AG08395 (cell line): ENCODE results near the gene NCAN.
A peak's percentile ranks its signal among the peaks of the same experiment; 100 is the strongest.

Experiments used
- DNase-seq: peaks from one replicate; pipeline ENCODE4 v3.0.0; 2012; ENCODE audit warnings: mixed read lengths, low spot score

Gene NCAN

DNA sequence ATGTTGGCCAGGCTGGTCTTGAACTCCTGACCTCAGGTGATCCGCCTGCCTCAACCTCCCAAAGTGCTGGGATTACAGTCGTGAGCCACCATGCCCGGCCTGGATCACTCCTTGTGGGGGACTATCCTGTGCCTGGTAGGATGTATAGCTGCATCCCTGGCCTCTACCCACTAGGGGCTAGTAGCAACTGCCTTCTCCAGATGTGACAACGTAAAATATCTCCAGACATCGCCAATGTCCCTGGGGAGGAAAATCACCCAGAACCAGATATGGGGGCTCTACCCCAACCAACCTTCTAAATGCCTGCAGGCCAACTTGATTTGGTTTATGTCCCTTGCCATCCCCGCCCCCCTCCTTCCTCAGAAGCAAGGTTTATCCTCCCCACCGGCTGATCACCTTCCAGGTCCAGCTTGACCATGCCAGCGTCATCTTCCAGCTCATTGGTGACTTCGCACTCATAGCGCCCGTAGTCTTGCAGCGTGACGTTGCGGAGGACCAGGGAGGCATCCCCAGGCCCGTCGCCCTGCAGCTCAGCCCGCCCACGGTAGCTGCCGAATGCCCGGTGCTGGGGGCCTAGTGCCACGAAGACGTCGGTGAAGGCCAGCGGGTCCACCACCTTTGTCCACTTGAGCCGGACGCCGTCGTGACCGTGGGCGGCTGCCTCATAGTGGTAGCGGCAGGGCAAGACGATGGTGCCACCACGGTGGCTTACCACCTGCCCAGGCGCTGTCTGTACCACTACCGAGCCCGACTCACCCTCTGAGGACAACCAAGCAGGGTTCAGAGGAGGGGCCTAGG is 48.9 kb downstream of the NCAN start:
- DNase-seq = no peak

GRCh38 chr19:19261350-19262189 is 49.8 kb downstream of the NCAN start:
- no peak for DNase-seq

GRCh38 chr19:19262190-19263057 is 50.7 kb downstream of the NCAN start:
- no peak for DNase-seq

GRCh38 chr19:19263886-19264487 is 52.2 kb downstream of the NCAN start:
- DNase-seq = no peak

- no peak for DNase-seq
Measured at GRCh38 chr19:19267305-19267704, 55.5 kb downstream of the NCAN start.

- DNase-seq = no peak
Measured at GRCh38 chr19:19268453-19269385, 57.0 kb downstream of the NCAN start.

DNA sequence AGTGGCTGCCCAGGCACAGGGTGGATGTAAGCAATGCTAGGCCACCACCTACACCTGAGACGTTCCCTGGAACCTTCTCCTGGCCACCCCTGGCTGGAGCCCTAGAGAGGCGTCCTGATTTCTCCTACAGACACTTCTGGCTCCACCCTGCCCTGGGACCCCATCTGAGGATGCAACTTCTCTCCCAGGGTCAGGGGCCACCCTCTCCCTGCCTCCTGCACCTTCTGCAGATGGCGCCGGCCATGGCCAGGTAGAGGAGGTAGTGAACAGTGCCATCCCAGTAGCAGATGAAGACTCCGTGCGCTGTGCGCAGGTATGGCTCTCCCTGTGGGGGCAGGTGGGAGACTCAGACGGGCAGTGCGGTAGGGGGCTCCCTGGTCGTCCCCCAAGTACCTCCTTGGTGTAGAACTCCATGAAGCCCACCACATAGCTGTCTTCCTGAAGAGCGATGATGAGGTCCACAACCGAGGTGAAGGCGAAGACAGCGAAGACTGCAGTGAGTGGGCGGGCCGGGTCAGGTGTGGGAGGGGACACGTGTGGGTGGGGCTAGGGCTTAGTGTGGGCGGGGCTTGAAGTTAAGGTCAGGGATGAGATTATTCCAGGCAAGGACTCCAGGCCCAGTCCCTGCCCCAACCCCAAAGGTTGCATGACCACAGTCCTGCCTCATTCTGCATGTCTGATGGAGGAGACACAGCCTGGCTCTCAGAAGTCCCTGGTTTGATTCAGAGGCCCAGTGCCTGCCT is 58.4 kb downstream of the NCAN start:
- DNase-seq = no peak

DNA sequence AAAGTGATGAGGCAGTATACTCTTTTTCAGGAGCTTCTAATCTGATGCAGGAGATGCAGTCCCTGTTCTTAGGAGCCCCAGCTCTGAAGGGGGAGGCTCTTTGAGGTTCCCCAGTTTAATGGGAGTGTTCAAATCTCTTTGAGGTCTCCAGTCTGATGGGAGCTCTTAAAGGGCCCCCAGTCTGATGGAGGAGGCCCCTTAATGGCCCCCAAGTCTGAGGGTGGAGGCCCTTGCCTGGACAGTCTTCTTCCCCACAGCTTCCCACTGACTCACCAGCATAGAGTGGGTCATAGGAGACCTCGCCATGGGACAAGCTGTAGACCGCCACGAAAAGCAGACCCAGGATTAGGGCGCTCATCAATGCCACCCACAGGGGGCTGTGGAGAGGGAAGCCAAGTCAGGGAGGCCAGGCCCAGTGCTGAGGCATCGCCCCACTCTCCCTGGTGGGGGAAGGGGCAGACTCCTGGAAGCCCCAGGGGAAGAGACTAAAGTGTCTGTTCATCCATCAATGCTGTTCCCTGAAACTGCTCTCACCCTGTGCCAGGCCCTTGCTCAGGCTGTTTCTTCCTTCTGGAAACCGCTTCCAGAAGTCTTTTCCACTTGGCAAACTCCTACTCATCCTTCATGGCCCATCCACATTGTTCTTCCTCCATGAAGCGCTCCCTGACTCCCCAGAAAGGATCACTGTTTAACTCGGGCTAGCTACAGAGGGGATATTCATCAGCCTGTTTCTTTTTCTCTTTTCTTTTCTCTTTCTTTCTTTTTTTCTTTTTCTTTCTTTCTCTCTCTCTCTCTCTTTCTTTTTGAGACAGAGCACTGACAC is 59.2 kb downstream of the NCAN start:
- no peak for DNase-seq

DNA sequence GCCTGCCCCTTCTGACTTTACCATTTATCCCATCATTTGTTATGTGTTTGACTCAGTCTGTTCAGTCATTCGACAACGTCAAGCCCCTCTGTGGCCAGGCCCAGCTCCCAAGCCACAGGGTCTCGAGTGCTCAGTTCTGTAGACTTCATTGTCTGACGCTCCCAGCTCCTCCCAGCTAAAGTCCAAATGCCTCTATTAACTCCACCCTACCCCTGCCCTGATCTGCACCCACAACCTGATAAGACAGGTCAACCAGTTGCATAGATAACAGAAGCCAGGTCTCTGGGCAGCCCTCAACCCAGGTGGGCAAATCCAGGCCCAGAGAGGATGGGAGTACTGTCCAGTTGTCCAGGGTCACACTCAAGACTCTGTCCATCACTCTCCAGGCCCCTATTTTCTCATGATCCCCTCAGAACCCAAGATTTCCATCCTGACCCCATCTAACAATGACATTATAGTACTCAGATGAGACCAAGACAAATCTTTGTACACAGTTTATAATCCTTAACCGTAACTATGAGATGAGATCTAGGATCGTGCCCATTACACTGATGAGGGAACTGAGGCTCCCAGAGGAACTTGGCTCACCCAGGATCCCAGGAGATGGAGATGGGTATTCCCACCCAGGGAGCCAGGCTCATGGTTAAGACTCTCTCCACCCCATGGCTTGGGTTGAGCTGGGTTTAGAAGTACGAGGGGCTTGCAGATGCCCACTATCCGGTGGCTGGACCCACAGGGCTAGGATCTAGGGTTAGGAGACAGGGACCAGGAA is 60.3 kb downstream of the NCAN start:
- no peak for DNase-seq

GRCh38 chr19:19274146-19274545 is 62.4 kb downstream of the NCAN start:
- DNase-seq = no peak

DNA sequence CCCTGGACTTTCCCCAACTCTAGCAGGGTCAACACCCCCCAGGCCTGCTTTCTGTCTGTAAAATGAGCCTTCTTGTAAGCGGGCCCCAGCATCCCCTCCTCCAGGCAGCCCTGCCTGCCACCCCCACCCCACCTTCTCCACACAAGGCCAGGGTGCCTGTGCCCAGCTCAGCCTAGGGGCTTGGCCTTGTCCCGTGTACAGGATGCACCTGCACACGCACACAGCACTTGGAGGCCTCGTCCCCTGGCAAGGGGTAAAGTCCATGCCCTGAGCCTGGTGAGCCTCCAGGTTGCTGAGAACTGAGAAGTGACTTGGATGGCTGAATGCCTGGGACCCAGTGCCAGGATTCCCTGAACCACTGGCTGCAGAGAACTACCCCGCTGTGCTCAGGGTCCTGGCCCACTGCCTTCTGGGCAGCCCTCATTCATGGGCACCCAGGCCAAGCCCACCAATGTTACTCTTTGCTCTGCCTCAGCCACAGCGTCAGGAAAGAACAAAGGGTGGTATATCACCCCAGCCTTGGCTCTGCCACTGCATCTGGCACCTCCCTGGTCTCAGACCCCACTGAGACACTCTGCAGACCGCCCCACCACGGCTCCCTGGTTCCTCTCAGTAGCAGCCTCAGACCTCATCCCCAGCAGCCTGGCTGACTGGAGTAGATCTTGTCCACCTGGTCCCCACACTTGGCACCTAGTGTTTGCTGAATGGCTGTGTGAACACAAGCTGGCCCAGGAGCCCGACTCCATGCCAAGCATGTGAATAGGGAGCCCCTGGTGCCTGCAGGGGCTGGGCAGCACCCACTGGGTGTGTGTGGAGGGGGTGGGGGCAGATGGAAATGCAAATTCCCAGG is 63.2 kb downstream of the NCAN start:
- DNase-seq = no peak

DNA sequence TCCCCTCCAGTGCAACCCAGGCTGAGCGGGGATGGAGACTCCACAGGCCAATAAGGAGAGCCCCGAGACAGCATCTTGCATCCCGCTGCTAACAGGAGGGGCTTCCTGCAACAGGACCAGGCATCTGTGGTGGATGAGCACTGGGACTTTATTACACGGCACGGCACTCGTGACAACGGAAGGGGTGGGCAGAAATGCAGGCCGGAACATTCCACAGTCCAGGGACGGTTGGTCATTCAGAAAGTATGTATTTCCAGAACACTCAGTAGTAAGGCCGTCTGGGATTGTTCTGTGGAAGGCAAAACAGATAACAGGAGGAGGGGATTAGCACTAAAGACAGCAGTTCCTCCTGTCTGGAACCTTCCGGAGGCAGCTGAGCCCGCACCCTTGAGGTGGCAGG is 64.6 kb downstream of the NCAN start:
- DNase-seq = peak; percentile 33

DNA sequence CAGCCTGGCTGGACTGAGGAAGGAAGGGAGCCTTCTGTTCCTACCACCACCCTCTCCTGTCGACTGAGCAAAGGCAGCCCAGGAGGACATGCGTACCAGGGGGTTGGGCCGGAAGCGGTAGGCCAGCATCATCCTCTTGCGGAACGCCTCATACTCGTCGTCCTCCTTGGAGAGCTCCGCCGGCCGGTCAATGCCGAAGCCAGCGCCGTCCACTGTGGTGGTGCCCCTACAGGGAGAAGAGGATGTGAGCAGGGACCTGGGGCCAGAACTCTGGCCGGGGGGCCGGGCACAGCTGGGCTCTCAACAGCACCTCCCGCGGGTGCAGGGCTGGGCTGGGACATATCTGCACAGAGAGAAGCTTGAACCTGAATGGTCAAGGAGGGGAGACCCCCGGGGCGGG is 65.1 kb downstream of the NCAN start:
- DNase-seq = no peak

DNA sequence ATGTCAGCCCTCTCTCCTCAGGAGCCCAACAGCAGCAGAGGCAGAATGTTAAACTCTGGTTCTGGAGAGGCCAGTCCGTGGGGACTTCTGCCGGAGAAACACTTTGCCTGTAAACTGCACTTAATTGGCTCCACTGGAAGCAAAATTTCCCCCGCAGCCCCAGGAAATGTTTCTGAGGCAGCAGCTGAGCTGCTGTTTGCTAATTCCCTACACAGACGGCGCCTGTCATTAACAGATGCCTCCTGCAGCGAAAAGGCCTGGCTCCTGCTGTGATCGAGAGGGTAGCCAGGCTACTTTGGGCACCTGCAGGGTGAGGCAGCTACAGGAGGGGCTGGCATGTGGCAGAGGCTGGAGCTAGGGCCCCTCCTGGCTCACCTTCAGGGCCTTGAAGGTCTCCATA is 66.6 kb downstream of the NCAN start:
- DNase-seq = no peak

DNA sequence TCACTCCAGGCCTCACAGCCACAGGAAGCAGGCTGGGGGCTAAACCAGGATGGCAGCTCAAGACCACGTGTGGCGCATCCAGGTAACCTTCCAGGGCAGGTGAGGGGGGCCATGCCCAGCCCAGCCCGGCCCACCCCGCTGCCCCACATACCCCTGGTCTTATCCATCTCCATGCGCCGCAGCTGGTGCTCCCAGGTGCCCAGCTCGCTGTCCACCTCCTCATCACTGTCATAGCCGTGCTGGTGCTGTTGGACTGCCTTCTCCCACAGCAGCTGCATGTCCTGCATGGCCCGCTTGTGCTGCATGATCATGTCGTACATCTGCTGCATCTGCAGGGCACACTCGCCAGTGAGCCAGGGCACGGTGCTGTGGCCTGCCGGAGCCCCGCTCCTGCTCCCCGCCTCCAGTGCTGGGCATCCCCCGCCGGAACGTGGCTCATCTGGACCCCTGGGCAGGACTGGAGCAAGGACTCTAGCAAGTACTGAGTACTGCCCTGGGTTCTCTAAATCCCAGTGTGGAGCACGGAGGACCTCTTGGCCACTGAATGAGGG is 67.4 kb downstream of the NCAN start:
- no peak for DNase-seq

- DNase-seq = no peak
Measured at GRCh38 chr19:19279853-19280252, 68.1 kb downstream of the NCAN start.

DNA sequence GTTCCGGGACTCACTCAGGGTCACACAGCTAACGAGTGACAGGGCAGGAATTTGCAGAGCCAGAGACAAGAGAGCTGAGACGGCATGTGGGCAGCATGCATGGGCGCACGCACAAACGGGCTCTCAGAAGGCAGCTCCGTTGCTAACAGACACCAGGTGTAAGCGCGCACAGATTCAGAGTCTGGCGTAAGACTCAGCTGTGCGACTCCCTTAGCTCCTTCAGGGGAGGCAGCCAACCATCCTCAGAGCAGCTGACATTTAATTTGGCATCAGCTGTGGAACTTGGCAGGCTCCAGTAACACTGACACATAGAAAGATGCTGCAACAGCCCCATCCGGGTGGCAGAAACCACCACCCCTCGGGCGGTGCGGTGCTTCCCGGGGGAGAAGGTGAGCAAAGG is 68.8 kb downstream of the NCAN start:
- peak; percentile 73 for DNase-seq
